ENCODE data around the gene POLR2J3.
"Not testable (repeated sequence)": the region's sequence is repeated elsewhere in the genome, so short reads cannot be mapped to it uniquely, and the experiment has no call there.

The POLR2J3 gene

GRCh38 chr7:102572261-102573239 is at the start of gene POLR2J3:
POLR2J3 (minus strand) TSS chr7:102572583; CDS start chr7:102572521, 62 bp downstream.
- peak; percentile 93 to 99 for DNase-seq (ENCODE audit: extremely low read depth in 1 of 2, low read depth in 1 of 2)

- not testable (repeated sequence) for DNase-seq (ENCODE audit: extremely low read depth in 1 of 2, low read depth in 1 of 2)
Observed at GRCh38 chr7:102618122-102618521, 45.7 kb upstream of the POLR2J3 start.

- not testable (repeated sequence) for DNase-seq (ENCODE audit: extremely low read depth in 1 of 2, low read depth in 1 of 2)
Observed at GRCh38 chr7:102616507-102617125, 44.2 kb upstream of the POLR2J3 start, which contains the start of gene RASA4. RASA4 (minus strand) TSS chr7:102616756; CDS start chr7:102616689, 67 bp downstream.

GRCh38 chr7:102615930-102616329 is 43.5 kb upstream of the POLR2J3 start:
- not testable (repeated sequence) for DNase-seq (ENCODE audit: extremely low read depth in 1 of 2, low read depth in 1 of 2)

- not testable (repeated sequence) for DNase-seq (ENCODE audit: extremely low read depth in 1 of 2, low read depth in 1 of 2)
Observed at GRCh38 chr7:102614873-102615272, 42.5 kb upstream of the POLR2J3 start.

GRCh38 chr7:102614346-102614697 is 41.9 kb upstream of the POLR2J3 start:
- DNase-seq (ENCODE audit: extremely low read depth in 1 of 2, low read depth in 1 of 2) = not testable (repeated sequence)

- DNase-seq (ENCODE audit: extremely low read depth in 1 of 2, low read depth in 1 of 2) = not testable (repeated sequence)
Observed at GRCh38 chr7:102613575-102614345, 41.4 kb upstream of the POLR2J3 start.

- DNase-seq (ENCODE audit: extremely low read depth in 1 of 2, low read depth in 1 of 2) = not testable (repeated sequence)
Observed at GRCh38 chr7:102611675-102612325, 39.4 kb upstream of the POLR2J3 start.

- DNase-seq (ENCODE audit: extremely low read depth in 1 of 2, low read depth in 1 of 2) = not testable (repeated sequence)
Observed at GRCh38 chr7:102611013-102611674, 38.8 kb upstream of the POLR2J3 start.

GRCh38 chr7:102610441-102610840 is 38.1 kb upstream of the POLR2J3 start:
- not testable (repeated sequence) for DNase-seq (ENCODE audit: extremely low read depth in 1 of 2, low read depth in 1 of 2)

- DNase-seq (ENCODE audit: extremely low read depth in 1 of 2, low read depth in 1 of 2) = not testable (repeated sequence)
Observed at GRCh38 chr7:102609734-102610133, 37.4 kb upstream of the POLR2J3 start.

- not testable (repeated sequence) for DNase-seq (ENCODE audit: extremely low read depth in 1 of 2, low read depth in 1 of 2)
Observed at GRCh38 chr7:102606848-102607247, 34.5 kb upstream of the POLR2J3 start.

GRCh38 chr7:102604431-102605145 is 32.2 kb upstream of the POLR2J3 start:
- DNase-seq (ENCODE audit: extremely low read depth in 1 of 2, low read depth in 1 of 2) = not testable (repeated sequence)

- DNase-seq (ENCODE audit: extremely low read depth in 1 of 2, low read depth in 1 of 2) = not testable (repeated sequence)
Observed at GRCh38 chr7:102602317-102602716, 29.9 kb upstream of the POLR2J3 start.

GRCh38 chr7:102599699-102600098 is 27.3 kb upstream of the POLR2J3 start:
- not testable (repeated sequence) for DNase-seq (ENCODE audit: extremely low read depth in 1 of 2, low read depth in 1 of 2)

- not testable (repeated sequence) for DNase-seq (ENCODE audit: extremely low read depth in 1 of 2, low read depth in 1 of 2)
Observed at GRCh38 chr7:102596036-102596435, 23.7 kb upstream of the POLR2J3 start.

GRCh38 chr7:102593637-102594334 is 21.4 kb upstream of the POLR2J3 start:
- not testable (repeated sequence) for DNase-seq (ENCODE audit: extremely low read depth in 1 of 2, low read depth in 1 of 2)

- not testable (repeated sequence) for DNase-seq (ENCODE audit: extremely low read depth in 1 of 2, low read depth in 1 of 2)
Observed at GRCh38 chr7:102592477-102593019, 20.2 kb upstream of the POLR2J3 start.
